H9 (cell line): Measurements from ENCODE around the gene RFX4. TPM values are rescaled to one million over a fixed set of nuclear protein-coding genes. Genes with fewer than 3 reads are reported as not detected.

ENCODE experiments used
- DNase-seq: peaks from one replicate; pipeline ENCODE4 v3.0.0-alpha.2; 2017
- H2AFZ ChIP-seq: one replicate; pipeline ENCODE4 v1.6.1; 2013; ENCODE audit warnings: mild to moderate bottlenecking, low read length, control low read depth, moderate library complexity
- H2AK5ac ChIP-seq: 2 replicates; pipeline ENCODE4 v1.6.1; 2013; ENCODE audit warnings: low read length, control low read depth, mixed read lengths; ENCODE audit not compliant: insufficient read length
- H2BK120ac ChIP-seq: one replicate; pipeline ENCODE4 v1.6.1; 2013; ENCODE audit warnings: low read depth, mild to moderate bottlenecking, low read length, control low read depth, inconsistent platforms; ENCODE audit not compliant: poor library complexity, severe bottlenecking
- H2BK12ac ChIP-seq: 2 replicates; pipeline ENCODE4 v1.6.1; 2013; ENCODE audit warnings: low read length, control low read depth, mixed read lengths, low read depth; ENCODE audit not compliant: insufficient read length
- H2BK15ac ChIP-seq: 2 replicates; pipeline ENCODE4 v1.6.1; 2013; ENCODE audit warnings: low read depth, low read length, control low read depth
- H2BK20ac ChIP-seq: one replicate; pipeline ENCODE4 v1.6.1; 2013; ENCODE audit warnings: low read depth, mild to moderate bottlenecking, low read length, control low read depth, inconsistent platforms; ENCODE audit not compliant: poor library complexity, severe bottlenecking
- H2BK5ac ChIP-seq: 2 replicates; pipeline ENCODE4 v1.6.1; 2013; ENCODE audit warnings: low read length, control low read depth, mixed read lengths; ENCODE audit not compliant: insufficient read length
- H3K14ac ChIP-seq: 2 replicates; pipeline ENCODE4 v1.6.1; 2013; ENCODE audit warnings: low read length, control low read depth; ENCODE audit not compliant: insufficient read depth
- H3K18ac ChIP-seq: 2 replicates; pipeline ENCODE4 v1.6.1; 2013; ENCODE audit warnings: low read depth, mild to moderate bottlenecking, mixed read lengths, low read length, control low read depth; ENCODE audit not compliant: insufficient read length
- H3K23ac ChIP-seq: 2 replicates; pipeline ENCODE4 v1.6.1; 2013; ENCODE audit warnings: low read length, control low read depth, mixed read lengths, low read depth; ENCODE audit not compliant: insufficient read length
- H3K23me2 ChIP-seq: 2 replicates; pipeline ENCODE4 v1.6.1; 2013; ENCODE audit warnings: low read depth, mild to moderate bottlenecking, mixed read lengths, low read length, control low read depth; ENCODE audit not compliant: insufficient read length, poor library complexity, severe bottlenecking
- H3K27ac ChIP-seq: 2 replicates; pipeline ENCODE4 v1.5.1; 2013; ENCODE audit warnings: low read length, control low read depth, mixed read lengths, low read depth; ENCODE audit not compliant: insufficient read length
- H3K27me3 ChIP-seq: 2 replicates; pipeline ENCODE4 v1.6.1; 2013; ENCODE audit warnings: low read length, control low read depth, inconsistent platforms; ENCODE audit not compliant: insufficient read depth
- H3K4ac ChIP-seq: 2 replicates; pipeline ENCODE4 v1.6.1; 2013; ENCODE audit warnings: low read depth, mild to moderate bottlenecking, control low read depth, inconsistent platforms, low read length, moderate library complexity
- H3K4me1 ChIP-seq: 2 replicates; pipeline ENCODE4 v1.6.1; 2013; ENCODE audit warnings: low read length, control low read depth, inconsistent platforms; ENCODE audit not compliant: insufficient read depth
- H3K4me2 ChIP-seq: 2 replicates; pipeline ENCODE4 v1.6.1; 2013; ENCODE audit warnings: low read length, control low read depth, mixed read lengths; ENCODE audit not compliant: insufficient read length, insufficient read depth
- H3K56ac ChIP-seq: 2 replicates; pipeline ENCODE4 v1.6.1; 2013; ENCODE audit warnings: low read depth, mild to moderate bottlenecking, mixed read lengths, low read length, control low read depth; ENCODE audit not compliant: insufficient read length
- H3K79me1 ChIP-seq: 2 replicates; pipeline ENCODE4 v1.6.1; 2013; ENCODE audit warnings: low read depth, mild to moderate bottlenecking, moderate library complexity, low read length, control low read depth, inconsistent platforms; ENCODE audit not compliant: insufficient read depth, poor library complexity, severe bottlenecking
- H3K79me2 ChIP-seq: 2 replicates; pipeline ENCODE4 v1.6.1; 2013; ENCODE audit warnings: low read length, control low read depth, inconsistent platforms; ENCODE audit not compliant: insufficient read depth
- H3K9ac ChIP-seq: 2 replicates; pipeline ENCODE4 v1.6.1; 2013; ENCODE audit warnings: low read length, control low read depth, mixed read lengths; ENCODE audit not compliant: insufficient read length; ENCODE audit errors: extremely low read depth
- H3K9me3 ChIP-seq: one replicate; pipeline ENCODE4 v1.6.1; 2013; ENCODE audit warnings: low read depth, low read length, inconsistent platforms; ENCODE audit not compliant: control insufficient read depth
- H3T11ph ChIP-seq: one replicate; pipeline ENCODE4 v1.6.1; 2013; ENCODE audit warnings: mild to moderate bottlenecking, low read length, control low read depth, inconsistent platforms
- H4K20me1 ChIP-seq: one replicate; pipeline ENCODE4 v1.6.1; 2013; ENCODE audit not compliant: control insufficient read depth, insufficient read length, insufficient read depth
- H4K5ac ChIP-seq: 2 replicates; pipeline ENCODE4 v1.6.1; 2013; ENCODE audit warnings: low read depth, mild to moderate bottlenecking, mixed read lengths, low read length, control low read depth; ENCODE audit not compliant: insufficient read length
- H4K8ac ChIP-seq: replicated peaks from 2 replicates; pipeline ENCODE4 v1.6.1; 2013; ENCODE audit warnings: low read length, control low read depth, mixed read lengths, low read depth; ENCODE audit not compliant: insufficient read length
- H4K91ac ChIP-seq: 2 replicates; pipeline ENCODE4 v1.6.1; 2013; ENCODE audit warnings: low read depth, mild to moderate bottlenecking, moderate library complexity, mixed read lengths, low read length, control low read depth; ENCODE audit not compliant: insufficient read length
- H3K27ac Mint-ChIP-seq, 3 experiments: 2 replicates in 2 of 3; 3 replicates in 1 of 3; pipeline ENCODE4 v1.8.0; 2020 to 2021; ENCODE audit warnings: mixed read lengths in 3 of 3, mild to moderate bottlenecking in 1 of 3, moderate library complexity in 1 of 3
- H3K27me3 Mint-ChIP-seq: 2 replicates; pipeline ENCODE4 v1.8.0; 2021; ENCODE audit warnings: low read depth, mild to moderate bottlenecking, moderate library complexity, mixed read lengths
- H3K36me3 Mint-ChIP-seq, 3 experiments: 2 replicates in 2 of 3; 3 replicates in 1 of 3; pipeline ENCODE4 v1.8.0; 2020 to 2021; ENCODE audit warnings: low read depth in 3 of 3, mixed read lengths in 3 of 3; ENCODE audit not compliant: insufficient read depth in 1 of 3
- H3K4me1 Mint-ChIP-seq, 2 experiments: 2 replicates each; pipeline ENCODE4 v1.8.0; 2020; ENCODE audit warnings: mixed read lengths in 2 of 2
- H3K4me3 Mint-ChIP-seq, 2 experiments: 2 replicates in 1 of 2; 3 replicates in 1 of 2; pipeline ENCODE4 v1.8.0; 2020 to 2021; ENCODE audit warnings: mild to moderate bottlenecking in 2 of 2, mixed read lengths in 2 of 2, moderate library complexity in 1 of 2
- H3K9me3 Mint-ChIP-seq, 2 experiments: 2 replicates in 1 of 2; 3 replicates in 1 of 2; pipeline ENCODE4 v1.8.0; 2020; ENCODE audit warnings: mild to moderate bottlenecking in 2 of 2, mixed read lengths in 2 of 2, moderate library complexity in 1 of 2
- CTCF ChIP-seq: fragments of 200-600 bp; sonication (generic); conservative IDR thresholded peaks from 3 replicates; pipeline ENCODE4 v1.8.0; 2021; ENCODE audit warnings: antibody characterized with exemption, mild to moderate bottlenecking
- WGBS: extraction: QIAGEN DNeasy Blood & Tissue Kit; methylation state at CpG from one replicate; pipeline ENCODE4 v1.1.7; 2013; ENCODE audit warnings: missing lambda C conversion rate, low lambda C conversion rate, mixed read lengths; ENCODE audit not compliant: insufficient read length; ENCODE audit errors: extremely low coverage; 5-methylcytosine and 5-hydroxymethylcytosine counted together
- total RNA-seq: library from RNA; stranded (reverse); gene quantifications from 2 replicates; pipeline ENCODE4 v1.2.1, GENCODE V29; 2021

The RFX4 gene
- total RNA-seq, 1 experiment from 2014 or later: 0.57 TPM

- no peak overlapping the region for H3K27ac ChIP-seq
- no peak overlapping the region for H2BK20ac ChIP-seq
- H4K91ac ChIP-seq: no peak overlapping the region
- no peak overlapping the region for H3K14ac ChIP-seq
- Mint-ChIP-seq H3K36me3 (peaks cover 0 to 3% (median 0%) of the 10 kb centered on the region in 3 experiments; a peak in 3 of 7 replicates), H3K4me3 (peak overlapping the region; percentile 51 to 88), H3K27ac (0 out of 7 replicates have a peak overlapping the region, but pooled peaks of 1 of the 3 experiments have one; percentile 18), H3K9me3 (peaks cover 4 to 19% of the 10 kb centered on the region in 2 experiments; a peak in 4 of 5 replicates), H3K4me1 (peaks cover 39 to 56% of the 10 kb centered on the region in 2 experiments), H3K27me3 (peaks cover 95% of the 10 kb centered on the region)
- peak overlapping the region; percentile 71 for H3K4me2 ChIP-seq
- no peak overlapping the region for H2BK15ac ChIP-seq
- no peak overlapping the region for H3K9ac ChIP-seq
- peaks cover 2% of the 10 kb centered on the region for H3K4me1 ChIP-seq
- no peaks in the 10 kb centered on the region for H3K79me1 ChIP-seq
- H3K27me3 ChIP-seq: peaks cover 73% of the 10 kb centered on the region
- no peaks in the 10 kb centered on the region for H4K20me1 ChIP-seq
- no CpG with 5 or more reads among the region's 41 CpGs for WGBS
- no peak overlapping the region for H2BK120ac ChIP-seq
- H3K9me3 ChIP-seq: no peaks in the 10 kb centered on the region
- no peak overlapping the region for H3K18ac ChIP-seq
- H3K56ac ChIP-seq: no peak overlapping the region
- peak; percentile 67 for DNase-seq
- no peak overlapping the region for H2BK5ac ChIP-seq
- no peak overlapping the region for H3T11ph ChIP-seq
- no peaks in the 10 kb centered on the region for H3K79me2 ChIP-seq
- H3K23ac ChIP-seq: no peak overlapping the region
- H2BK12ac ChIP-seq: no peak overlapping the region
- H2AK5ac ChIP-seq: no peak overlapping the region
- H2AFZ ChIP-seq: no peak overlapping the region
- peaks cover 17% of the 10 kb centered on the region for H3K23me2 ChIP-seq
- H3K4ac ChIP-seq: no peak overlapping the region
- no peak overlapping the region for H4K8ac ChIP-seq
- H4K5ac ChIP-seq: no peak overlapping the region
- TF ChIP-seq CTCF: no peak
These were observed 1.6 kb downstream of the RFX4 start for GRCh38 chr12:106584104-106585064.
